Ascending aorta (tissue), 2 donors: ENCODE results near the gene FAM107A. TPM values are rescaled to one million over a fixed set of nuclear protein-coding genes. Genes with fewer than 3 reads are reported as not detected.

Experiments used
- DNase-seq, 2 donors: peaks; one replicate each; pipeline ENCODE4 v3.0.0-alpha.2; 2019; ENCODE audit warnings: low spot score in 2 of 2
- H3K27ac ChIP-seq, 2 donors: fragments of 200-600 bp; sonication (generic); one replicate each; pipeline ENCODE4 v1.5.1; 2016 to 2017; ENCODE audit warnings: mild to moderate bottlenecking in 1 of 2
- H3K27me3 ChIP-seq: fragments of 200-600 bp; sonication (generic); one replicate; pipeline ENCODE4 v1.5.1; 2017
- H3K36me3 ChIP-seq, 2 donors: fragments of 200-600 bp; sonication (generic); one replicate each; pipeline ENCODE4 v1.5.1; 2016
- H3K4me1 ChIP-seq, 2 donors: fragments of 200-600 bp; sonication (generic); one replicate each; pipeline ENCODE4 v1.5.1; 2016 to 2017; ENCODE audit warnings: mild to moderate bottlenecking in 1 of 2
- H3K4me3 ChIP-seq, 2 donors: fragments of 200-600 bp; sonication (generic); one replicate each; pipeline ENCODE4 v1.5.1; 2016 to 2017; ENCODE audit warnings: mild to moderate bottlenecking in 1 of 2
- H3K9me3 ChIP-seq, 2 donors: fragments of 200-600 bp; sonication (generic); one replicate each; pipeline ENCODE4 v1.5.1; 2016
- intact Hi-C: fragments of 100-400 bp; cut with DNase I; formaldehyde crosslinking; loops from one replicate; pipeline ENCODE4 v1.15.1; 2023
- total RNA-seq: library from RNA; depleted of rRNA; stranded (reverse); fragments of >200 nt; gene quantifications from one replicate; pipeline ENCODE4 v1.1.0, GENCODE V29; 2016
- TF ChIP-seq, protein P1 (sequence below), 3 experiments: fragments of 200-600 bp in 2 of 3; fragments of 450-650 bp in 1 of 3; sonication (generic) in 2 of 3; IDR thresholded peaks; one replicate each; pipeline ENCODE4 v1.5.1; 2016 to 2019; ENCODE audit warnings: antibody characterized with exemption in 3 of 3, mild to moderate bottlenecking in 1 of 3, moderate library complexity in 1 of 3

Gene FAM107A
- total RNA-seq, 1 donor from 2014 or later = 93.4 TPM

DNA sequence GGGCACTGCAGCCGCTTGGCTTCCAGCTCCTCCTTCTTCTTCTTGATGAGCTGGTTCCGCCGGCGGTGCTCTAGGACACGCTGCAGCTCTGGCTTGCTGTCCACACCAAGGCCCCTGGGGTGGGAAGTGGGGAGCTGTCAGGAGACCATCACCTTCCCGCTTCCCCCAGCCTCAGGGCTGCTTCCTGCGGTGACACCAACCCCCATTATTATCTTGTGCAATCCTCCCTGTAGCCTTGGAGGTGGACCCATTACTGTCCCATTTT, 10.0 kb downstream of the FAM107A start:
- H3K4me1 ChIP-seq = no peaks in the 10 kb centered on the region
- TF ChIP-seq, protein P1, sequence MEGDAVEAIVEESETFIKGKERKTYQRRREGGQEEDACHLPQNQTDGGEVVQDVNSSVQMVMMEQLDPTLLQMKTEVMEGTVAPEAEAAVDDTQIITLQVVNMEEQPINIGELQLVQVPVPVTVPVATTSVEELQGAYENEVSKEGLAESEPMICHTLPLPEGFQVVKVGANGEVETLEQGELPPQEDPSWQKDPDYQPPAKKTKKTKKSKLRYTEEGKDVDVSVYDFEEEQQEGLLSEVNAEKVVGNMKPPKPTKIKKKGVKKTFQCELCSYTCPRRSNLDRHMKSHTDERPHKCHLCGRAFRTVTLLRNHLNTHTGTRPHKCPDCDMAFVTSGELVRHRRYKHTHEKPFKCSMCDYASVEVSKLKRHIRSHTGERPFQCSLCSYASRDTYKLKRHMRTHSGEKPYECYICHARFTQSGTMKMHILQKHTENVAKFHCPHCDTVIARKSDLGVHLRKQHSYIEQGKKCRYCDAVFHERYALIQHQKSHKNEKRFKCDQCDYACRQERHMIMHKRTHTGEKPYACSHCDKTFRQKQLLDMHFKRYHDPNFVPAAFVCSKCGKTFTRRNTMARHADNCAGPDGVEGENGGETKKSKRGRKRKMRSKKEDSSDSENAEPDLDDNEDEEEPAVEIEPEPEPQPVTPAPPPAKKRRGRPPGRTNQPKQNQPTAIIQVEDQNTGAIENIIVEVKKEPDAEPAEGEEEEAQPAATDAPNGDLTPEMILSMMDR (IDR thresholded peaks at IDR 0.05) = no peak
- intact Hi-C loops = no loop called here
- H3K27ac ChIP-seq = no peak overlapping the region
- H3K9me3 ChIP-seq = no peaks in the 10 kb centered on the region
- no peak for DNase-seq
- H3K4me3 ChIP-seq = no peak overlapping the region
- H3K36me3 ChIP-seq = no peaks in the 10 kb centered on the region
- H3K27me3 ChIP-seq = no peaks in the 10 kb centered on the region

GRCh38 chr3:58566398-58567250, 10.6 kb downstream of the FAM107A start:
- H3K27me3 ChIP-seq = no peaks in the 10 kb centered on the region
- no peaks in the 10 kb centered on the region for H3K9me3 ChIP-seq
- H3K4me3 ChIP-seq = no peak overlapping the region
- H3K36me3 ChIP-seq = no peaks in the 10 kb centered on the region
- no peak for DNase-seq
- intact Hi-C loops = no loop called here
- TF ChIP-seq, protein P1 (IDR thresholded peaks at IDR 0.05) = no peak
- no peak overlapping the region for H3K27ac ChIP-seq
- no peaks in the 10 kb centered on the region for H3K4me1 ChIP-seq

DNA sequence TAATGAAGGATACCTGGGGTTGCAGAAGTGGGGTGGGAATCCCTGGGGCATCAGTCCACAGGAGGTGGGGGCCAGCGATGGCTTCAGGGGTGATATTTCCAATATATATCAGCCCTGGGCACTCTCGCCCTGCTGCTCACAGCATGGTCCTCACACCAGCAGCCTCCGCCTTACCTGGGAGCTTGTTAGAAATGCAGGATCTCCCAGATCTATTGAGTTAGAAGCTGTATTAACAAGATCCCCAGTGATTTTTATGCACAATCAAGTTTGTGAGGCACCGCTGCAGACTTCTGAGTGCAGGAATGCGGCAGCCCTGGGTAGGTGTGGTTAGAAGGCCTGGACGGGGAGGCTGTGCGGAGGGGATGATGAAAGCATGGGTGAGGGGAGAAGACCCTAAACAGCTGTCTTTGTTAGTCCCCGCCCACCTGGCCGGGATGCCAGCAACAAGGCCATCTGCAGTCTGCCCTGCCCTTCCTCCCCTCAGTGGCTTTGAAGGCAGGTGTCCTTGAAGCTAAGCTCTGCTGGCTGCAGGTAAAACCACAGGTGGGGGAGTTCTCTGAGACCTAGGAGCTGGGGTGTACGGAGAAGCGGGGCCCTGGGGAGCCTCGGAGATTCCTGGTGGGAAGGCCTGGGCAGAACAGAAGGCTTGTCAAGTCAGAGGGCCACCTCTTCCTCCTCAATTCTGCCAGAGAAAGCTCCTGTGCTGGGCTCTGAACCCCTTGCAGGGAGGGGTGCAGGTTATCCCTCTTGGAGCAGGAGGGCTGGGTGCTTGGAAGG, 11.4 kb downstream of the FAM107A start:
- Histone ChIP-seq H3K4me3 (no peak overlapping the region), H3K9me3 (no peaks in the 10 kb centered on the region), H3K36me3 (no peaks in the 10 kb centered on the region), H3K27ac (no peak overlapping the region), H3K4me1 (no peaks in the 10 kb centered on the region), H3K27me3 (no peaks in the 10 kb centered on the region)
- DNase-seq = no peak
- TF ChIP-seq, protein P1 (IDR thresholded peaks at IDR 0.05) = no peak
- intact Hi-C loops = no loop called here

DNA sequence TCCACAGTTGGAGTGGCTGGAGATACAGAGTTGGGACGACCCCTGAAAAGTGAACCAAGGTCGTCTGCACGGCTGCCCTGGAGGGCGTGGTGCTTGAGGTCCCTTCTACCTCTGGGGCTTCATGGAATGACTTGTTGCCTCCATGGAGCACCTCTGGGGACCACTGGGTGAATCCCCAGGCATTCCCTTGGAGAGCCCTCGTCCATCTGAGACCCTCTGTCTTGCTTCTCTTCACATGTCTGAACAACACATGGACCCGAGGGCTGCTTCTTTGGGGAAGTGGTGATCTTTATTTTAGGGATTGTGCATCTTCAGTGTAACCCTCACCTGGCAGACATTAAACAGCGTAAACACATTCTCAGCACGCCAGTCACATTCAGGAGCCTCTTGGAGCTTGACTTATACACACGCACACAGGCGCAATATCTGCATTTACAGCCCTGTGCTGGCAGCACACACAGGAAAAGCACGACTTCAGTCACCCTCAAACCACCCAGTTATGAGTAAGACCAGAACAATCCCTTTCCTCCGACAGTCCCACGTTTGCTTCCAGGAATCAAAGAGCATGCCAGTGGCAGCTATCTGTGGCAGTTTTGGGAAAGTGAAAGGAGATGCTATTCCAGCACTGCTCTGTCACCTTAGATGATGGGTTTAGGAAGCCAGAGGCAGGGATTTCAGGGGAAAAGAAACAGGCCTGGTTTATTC, 12.6 kb downstream of the FAM107A start:
- Histone ChIP-seq H3K9me3 (no peaks in the 10 kb centered on the region), H3K4me3 (no peak overlapping the region), H3K27ac (no peak overlapping the region), H3K27me3 (no peaks in the 10 kb centered on the region), H3K4me1 (no peaks in the 10 kb centered on the region), H3K36me3 (no peaks in the 10 kb centered on the region)
- intact Hi-C loops = no loop called here
- TF ChIP-seq, protein P1 (IDR thresholded peaks at IDR 0.05) = no peak
- no peak for DNase-seq

DNA sequence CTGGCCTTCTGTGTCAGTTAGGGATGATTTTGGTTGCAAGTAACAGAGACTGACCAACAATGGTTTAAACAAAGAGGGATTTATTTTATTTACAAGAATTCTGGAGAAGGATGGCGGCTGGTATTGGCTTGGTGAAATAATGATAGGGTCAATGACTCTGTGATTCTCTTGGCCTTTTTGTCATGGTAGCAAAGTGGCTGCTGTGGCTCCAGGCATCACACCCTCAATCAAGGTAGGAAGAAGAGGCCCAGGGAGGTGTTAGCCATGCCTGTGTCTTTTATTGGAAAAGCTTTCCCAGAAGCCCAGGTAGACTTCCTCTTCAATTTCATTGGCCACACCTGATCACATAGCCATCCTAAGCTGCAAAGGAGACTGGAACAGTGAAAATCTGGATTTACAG, 13.1 kb downstream of the FAM107A start:
- Histone ChIP-seq H3K27me3 (no peaks in the 10 kb centered on the region), H3K4me1 (no peaks in the 10 kb centered on the region), H3K4me3 (no peak overlapping the region), H3K27ac (no peak overlapping the region), H3K36me3 (no peaks in the 10 kb centered on the region), H3K9me3 (no peaks in the 10 kb centered on the region)
- no peak for DNase-seq
- intact Hi-C loops = no loop called here
- TF ChIP-seq, protein P1 (IDR thresholded peaks at IDR 0.05) = no peak
